Naive B cell (primary cell): ENCODE data around the gene FLT1. TPM values are rescaled to one million over a fixed set of nuclear protein-coding genes. Genes with fewer than 3 reads are reported as not detected.

Experiments used
- ATAC-seq, 2 donors: fragments of 150-1000 bp; cut with Tn5 transposase; 2 replicates each; pipeline ENCODE4 v1.10.0; 2021; ENCODE audit warnings: low read depth in 2 of 2, mild to moderate bottlenecking in 2 of 2, moderate library complexity in 2 of 2
- DNase-seq: peaks from one replicate; pipeline ENCODE4 v3.0.0; 2022
- H3K27ac Mint-ChIP-seq, 6 donors: one replicate each; pipeline ENCODE4 v1.8.0; 2020 to 2022; ENCODE audit warnings: mild to moderate bottlenecking in 6 of 6, mixed read lengths in 6 of 6, moderate library complexity in 5 of 6, inconsistent platforms in 2 of 6
- H3K27me3 Mint-ChIP-seq, 3 donors: one replicate each; pipeline ENCODE4 v1.8.0; 2021 to 2022; ENCODE audit warnings: mixed read lengths in 3 of 3, mild to moderate bottlenecking in 1 of 3
- H3K36me3 Mint-ChIP-seq, 2 donors: one replicate each; pipeline ENCODE4 v1.8.0; 2020 to 2022; ENCODE audit warnings: mixed read lengths in 2 of 2, inconsistent platforms in 1 of 2, mild to moderate bottlenecking in 1 of 2
- H3K4me1 Mint-ChIP-seq, 3 donors: one replicate each; pipeline ENCODE4 v1.8.0; 2020 to 2022; ENCODE audit warnings: mixed read lengths in 3 of 3, inconsistent platforms in 1 of 3, mild to moderate bottlenecking in 1 of 3, moderate library complexity in 1 of 3
- H3K4me3 Mint-ChIP-seq, 8 donors: one replicate each; pipeline ENCODE4 v1.8.0; 2020 to 2022; ENCODE audit warnings: mild to moderate bottlenecking in 8 of 8, mixed read lengths in 8 of 8, moderate library complexity in 8 of 8, inconsistent platforms in 2 of 8
- H3K9me3 Mint-ChIP-seq, 7 donors: one replicate each; pipeline ENCODE4 v1.8.0; 2020 to 2022; ENCODE audit warnings: mixed read lengths in 7 of 7, mild to moderate bottlenecking in 5 of 7, inconsistent platforms in 2 of 7, moderate library complexity in 1 of 7
- polyA plus RNA-seq, 6 donors: library from polyadenylated mRNA; unstranded; fragments of 300-500 nt; fragmentation: Illumina TruSeq; gene quantifications; one replicate each; pipeline ENCODE4 v1.2.3, GENCODE V29; 2021; ENCODE audit warnings: low read depth in 6 of 6

The FLT1 gene
- polyA plus RNA-seq, 6 donors from 2014 or later: 1.3 to 4.2 (median 3.7) TPM

DNA sequence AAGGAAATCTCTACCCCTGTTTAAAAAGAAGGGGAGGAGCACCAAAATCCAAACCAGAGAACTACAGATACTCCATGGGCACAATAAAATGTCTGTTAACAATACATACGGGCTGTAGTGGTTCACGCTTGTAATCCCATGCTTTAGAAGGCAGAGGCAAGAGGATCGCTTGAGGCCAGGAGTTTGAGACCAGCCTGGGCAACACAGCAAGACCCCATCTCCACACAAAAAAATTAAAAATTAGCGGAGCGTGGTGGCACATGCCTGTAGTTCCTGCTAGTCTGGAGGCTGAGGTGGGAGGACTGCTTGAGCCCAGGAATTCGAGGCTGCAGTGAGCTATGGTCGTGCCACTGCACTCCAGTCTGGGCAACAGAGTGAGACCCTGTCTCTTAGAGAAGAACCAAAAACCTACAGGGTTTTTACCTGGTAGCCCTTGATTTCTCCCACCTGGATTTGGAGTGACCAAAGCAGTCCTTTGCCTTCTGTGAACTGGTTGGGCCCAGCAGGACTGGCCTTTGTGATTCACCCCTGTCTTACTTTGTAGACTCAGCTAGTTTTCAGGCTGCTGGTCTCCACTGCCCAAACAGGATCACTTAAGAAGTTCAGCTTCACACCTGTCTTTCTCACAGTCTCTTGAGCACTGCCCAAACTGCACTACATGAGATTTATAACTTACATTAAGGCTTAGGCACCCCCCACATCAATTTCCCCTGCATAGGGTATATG, 38.7 kb upstream of the FLT1 start:
- Mint-ChIP-seq H3K36me3 (peaks cover 0 to 7% of the 10 kb centered on the region in 2 donors), H3K27me3 (peaks cover 16 to 39% (median 24%) of the 10 kb centered on the region in 3 donors)

GRCh38 chr13:28533125-28533436, 38.2 kb upstream of the FLT1 start:
- no peak for ATAC-seq
- H3K9me3 Mint-ChIP-seq: peaks cover 0 to 9% (median 0%) of the 10 kb centered on the region in 7 donors
- no peak for DNase-seq
- H3K4me3 Mint-ChIP-seq: peak overlapping the region in 7 of 8 donors; percentile 64 to 89 (median 82)
- H3K27me3 Mint-ChIP-seq: peaks cover 20 to 39% (median 25%) of the 10 kb centered on the region in 3 donors
- peaks cover 0 to 7% of the 10 kb centered on the region in 2 donors for H3K36me3 Mint-ChIP-seq
- H3K27ac Mint-ChIP-seq: peak overlapping the region in 1 of 6 donors; percentile 57
- H3K4me1 Mint-ChIP-seq: peaks cover 4 to 11% (median 9%) of the 10 kb centered on the region in 3 donors

More for the DNA sequence above, 38.7 kb upstream of the FLT1 start:
- peaks cover 0 to 9% (median 0%) of the 10 kb centered on the region in 7 donors for H3K9me3 Mint-ChIP-seq
- ATAC-seq (no peak), DNase-seq (no peak)
- H3K4me1 Mint-ChIP-seq: peaks cover 0 to 6% (median 5%) of the 10 kb centered on the region in 3 donors
- H3K4me3 Mint-ChIP-seq: peak overlapping the region in 6 of 8 donors; percentile 9 to 85 (median 74)
- peak overlapping the region in 1 of 6 donors; percentile 18 for H3K27ac Mint-ChIP-seq

DNA sequence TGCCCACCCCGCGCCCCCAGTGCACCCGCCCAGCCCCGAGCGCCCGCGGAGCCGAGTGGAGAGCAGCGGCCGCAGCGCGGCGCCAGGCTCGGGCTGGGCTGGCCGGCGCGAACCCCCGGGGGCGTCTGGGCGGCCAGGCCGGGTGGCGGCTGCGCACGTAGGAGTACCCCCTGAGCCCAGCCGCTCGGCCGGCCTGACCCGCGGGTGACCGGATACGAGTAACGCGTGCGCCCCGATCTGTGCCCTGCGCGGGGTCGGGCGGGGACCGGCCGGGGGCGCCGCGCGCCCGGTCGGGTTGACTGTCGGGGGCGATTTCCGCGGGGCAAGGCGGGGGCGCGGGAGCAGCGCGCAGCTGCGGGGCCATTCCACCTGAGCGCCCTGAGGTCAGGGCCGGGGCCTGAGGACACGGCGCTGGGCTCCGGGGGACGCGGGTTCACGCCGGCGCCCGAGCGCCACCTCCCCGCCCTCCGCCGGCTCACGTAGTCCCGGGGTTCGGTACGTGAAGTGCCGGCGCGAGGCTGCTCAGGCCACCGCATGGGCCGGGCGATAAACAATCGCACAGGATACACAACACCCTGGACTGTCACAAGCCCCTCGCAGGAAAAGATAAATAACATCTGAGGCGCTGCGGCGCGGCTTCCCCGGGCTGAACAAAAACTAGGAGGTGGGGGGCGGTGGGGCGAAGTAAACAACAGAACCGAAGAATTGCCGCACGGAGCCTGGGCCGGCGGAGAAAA, 37.6 kb upstream of the FLT1 start:
- peak; percentile 12 for DNase-seq
- ATAC-seq: peak; percentile 49 to 57
- peak overlapping the region in 1 of 6 donors; percentile 57 for H3K27ac Mint-ChIP-seq
- H3K27me3 Mint-ChIP-seq: peaks cover 25 to 44% (median 29%) of the 10 kb centered on the region in 3 donors
- H3K4me3 Mint-ChIP-seq: peak overlapping the region in 7 of 8 donors; percentile 64 to 89 (median 82)
- H3K9me3 Mint-ChIP-seq: peaks cover 0 to 9% (median 0%) of the 10 kb centered on the region in 7 donors
- peaks cover 0 to 7% of the 10 kb centered on the region in 2 donors for H3K36me3 Mint-ChIP-seq
- peaks cover 9 to 17% (median 15%) of the 10 kb centered on the region in 3 donors for H3K4me1 Mint-ChIP-seq

GRCh38 chr13:28531845-28532387, 37.0 kb upstream of the FLT1 start:
- no peak overlapping the region for H3K4me3 Mint-ChIP-seq
- H3K27me3 Mint-ChIP-seq: peaks cover 25 to 40% (median 27%) of the 10 kb centered on the region in 3 donors
- H3K9me3 Mint-ChIP-seq: peaks cover 0 to 9% (median 0%) of the 10 kb centered on the region in 7 donors
- ATAC-seq (no peak), DNase-seq (no peak)
- peaks cover 11 to 21% (median 17%) of the 10 kb centered on the region in 3 donors for H3K4me1 Mint-ChIP-seq
- H3K27ac Mint-ChIP-seq: no peak overlapping the region
- peaks cover 0 to 7% of the 10 kb centered on the region in 2 donors for H3K36me3 Mint-ChIP-seq

- ATAC-seq (no peak), DNase-seq (peak; percentile 4)
- Mint-ChIP-seq H3K4me3 (no peak overlapping the region), H3K9me3 (peaks cover 0 to 9% (median 0%) of the 10 kb centered on the region in 7 donors), H3K36me3 (peaks cover 0 to 7% of the 10 kb centered on the region in 2 donors), H3K27me3 (peaks cover 21 to 33% (median 27%) of the 10 kb centered on the region in 3 donors), H3K4me1 (peaks cover 11 to 24% (median 17%) of the 10 kb centered on the region in 3 donors), H3K27ac (no peak overlapping the region)
These were observed 36.3 kb upstream of the FLT1 start for GRCh38 chr13:28531077-28531844.

GRCh38 chr13:28530729-28531076, 35.8 kb upstream of the FLT1 start:
- peak in 1 of 2 donors; percentile 8 for ATAC-seq
- peaks cover 21 to 35% (median 32%) of the 10 kb centered on the region in 3 donors for H3K27me3 Mint-ChIP-seq
- no peak overlapping the region for H3K27ac Mint-ChIP-seq

DNA sequence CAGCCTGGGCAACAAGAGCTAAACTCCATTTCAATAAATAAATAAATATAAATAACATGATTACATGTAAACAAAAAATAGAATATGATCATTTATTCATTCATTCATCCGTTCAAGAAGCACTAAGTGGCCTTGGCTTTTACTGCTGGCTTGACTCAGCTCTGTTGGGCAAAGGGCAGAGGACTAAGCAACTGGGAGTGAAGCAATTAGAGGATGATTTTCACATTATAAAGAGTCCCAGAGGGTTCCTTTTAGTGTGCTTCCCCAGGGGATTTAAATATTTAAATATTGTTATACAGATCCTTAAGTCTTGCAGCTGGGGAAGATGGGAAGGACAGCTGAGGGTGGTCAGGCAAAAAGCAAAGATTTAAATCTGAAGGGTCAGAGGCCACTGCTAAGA, 34.9 kb upstream of the FLT1 start:
- Mint-ChIP-seq H3K9me3 (no peaks in the 10 kb centered on the region), H3K4me1 (peaks cover 20 to 33% (median 29%) of the 10 kb centered on the region in 3 donors), H3K4me3 (no peak overlapping the region), H3K27me3 (peaks cover 21 to 37% (median 34%) of the 10 kb centered on the region in 3 donors), H3K36me3 (peaks cover 0 to under 1% of the 10 kb centered on the region in 2 donors), H3K27ac (no peak overlapping the region)
- no peak for ATAC-seq
- no peak for DNase-seq

More at GRCh38 chr13:28530729-28531076, 35.8 kb upstream of the FLT1 start:
- Mint-ChIP-seq H3K9me3 (peaks cover 0 to 6% (median 0%) of the 10 kb centered on the region in 7 donors), H3K36me3 (peaks cover 0 to 7% of the 10 kb centered on the region in 2 donors), H3K4me1 (peaks cover 14 to 26% (median 20%) of the 10 kb centered on the region in 3 donors), H3K4me3 (no peak overlapping the region)
- no peak for DNase-seq

DNA sequence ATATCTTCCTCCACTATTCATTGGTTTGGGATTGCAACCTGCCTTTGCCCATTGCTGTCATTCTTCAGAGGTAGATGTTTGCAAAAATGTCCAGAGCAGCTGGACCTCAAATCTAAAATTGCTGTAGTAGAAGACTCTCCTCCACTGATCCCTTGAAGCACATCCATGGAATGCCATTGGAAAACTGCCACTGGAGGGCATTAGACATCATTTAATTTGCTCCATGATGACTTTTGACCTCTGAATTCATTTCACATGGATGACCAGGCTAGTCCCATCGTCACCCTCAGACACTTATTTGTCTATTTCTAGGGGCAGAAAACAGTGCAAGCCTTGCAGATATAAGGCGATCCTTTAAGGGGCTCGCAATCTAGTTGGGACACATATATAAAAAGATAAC, 33.9 kb upstream of the FLT1 start:
- peaks cover 15 to 32% (median 30%) of the 10 kb centered on the region in 3 donors for H3K27me3 Mint-ChIP-seq
- no peaks in the 10 kb centered on the region for H3K36me3 Mint-ChIP-seq
- ATAC-seq (no peak), DNase-seq (no peak)
- no peaks in the 10 kb centered on the region for H3K9me3 Mint-ChIP-seq
- H3K4me3 Mint-ChIP-seq: peak overlapping the region in 1 of 8 donors; percentile 28
- peaks cover 27 to 43% (median 37%) of the 10 kb centered on the region in 3 donors for H3K4me1 Mint-ChIP-seq
- H3K27ac Mint-ChIP-seq: peak overlapping the region in 1 of 6 donors; percentile 40

DNA sequence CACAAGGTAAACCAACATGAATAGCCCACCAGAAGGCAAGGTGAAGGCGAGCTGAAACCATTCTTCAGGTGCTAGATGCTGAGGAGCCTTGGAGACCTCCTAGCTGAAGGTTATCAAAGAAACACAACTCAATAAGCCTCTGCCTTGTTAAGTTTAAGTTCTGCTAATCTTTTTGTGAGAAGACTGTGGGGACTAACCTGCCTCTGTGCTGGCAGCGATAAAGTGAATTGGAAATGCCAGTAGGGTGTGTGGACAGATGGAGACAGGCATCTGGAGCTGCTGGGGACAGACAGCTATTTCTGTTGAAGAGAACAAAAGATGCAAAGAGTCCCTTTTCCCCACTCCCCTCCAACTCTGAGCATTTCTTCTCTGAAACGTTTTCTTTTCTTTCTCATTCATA, 33.5 kb upstream of the FLT1 start:
- Mint-ChIP-seq H3K9me3 (no peaks in the 10 kb centered on the region), H3K36me3 (no peaks in the 10 kb centered on the region), H3K27ac (peak overlapping the region in 1 of 6 donors; percentile 3), H3K4me1 (peaks cover 29 to 48% (median 39%) of the 10 kb centered on the region in 3 donors), H3K27me3 (peaks cover 13 to 29% (median 28%) of the 10 kb centered on the region in 3 donors), H3K4me3 (peak overlapping the region in 1 of 8 donors; percentile 69)
- no peak for ATAC-seq
- DNase-seq: no peak

GRCh38 chr13:28527629-28528028, 32.7 kb upstream of the FLT1 start:
- Mint-ChIP-seq H3K9me3 (no peaks in the 10 kb centered on the region), H3K27me3 (peaks cover 8 to 28% (median 24%) of the 10 kb centered on the region in 3 donors), H3K4me1 (peaks cover 29 to 42% (median 34%) of the 10 kb centered on the region in 3 donors), H3K27ac (peak overlapping the region in 1 of 6 donors; percentile 31), H3K36me3 (no peaks in the 10 kb centered on the region), H3K4me3 (peak overlapping the region; percentile 5 to 71 (median 49))
- DNase-seq (peak; percentile 77), ATAC-seq (peak; percentile 84 to 85)

- DNase-seq (no peak), ATAC-seq (no peak)
- Mint-ChIP-seq H3K4me3 (peak overlapping the region in 1 of 8 donors; percentile 63), H3K9me3 (no peaks in the 10 kb centered on the region), H3K4me1 (peaks cover 29 to 42% (median 34%) of the 10 kb centered on the region in 3 donors), H3K36me3 (no peaks in the 10 kb centered on the region), H3K27me3 (peaks cover 8 to 28% (median 24%) of the 10 kb centered on the region in 3 donors), H3K27ac (no peak overlapping the region)
These were observed 31.9 kb upstream of the FLT1 start for GRCh38 chr13:28526876-28527275.

- H3K9me3 Mint-ChIP-seq: no peaks in the 10 kb centered on the region
- H3K27me3 Mint-ChIP-seq: peaks cover 9 to 25% (median 23%) of the 10 kb centered on the region in 3 donors
- ATAC-seq (no peak), DNase-seq (no peak)
- no peak overlapping the region for H3K27ac Mint-ChIP-seq
- H3K4me1 Mint-ChIP-seq: peaks cover 23 to 34% (median 28%) of the 10 kb centered on the region in 3 donors
- H3K36me3 Mint-ChIP-seq: no peaks in the 10 kb centered on the region
- H3K4me3 Mint-ChIP-seq: no peak overlapping the region
These were observed 27.9 kb upstream of the FLT1 start for GRCh38 chr13:28522871-28523270.
